CD4-positive, alpha-beta T cell (primary cell): Measurements from ENCODE around the gene KDM1B. TPM values are rescaled to one million over a fixed set of nuclear protein-coding genes. Genes with fewer than 3 reads are reported as not detected.

Source experiments
- ATAC-seq: fragments of 200-7000 bp; cut with Tn5 transposase; one replicate; pipeline ENCODE4 v1.10.0; 2022; ENCODE audit warnings: mild to moderate bottlenecking; ENCODE audit not compliant: poor library complexity
- CTCF ChIA-PET: fragments of 350-600 bp; sonication (Branson Sonifier 250); formaldehyde crosslinking; loops from one replicate; lab custom pipeline; 2021; ENCODE audit warnings: antibody characterized with exemption, inconsistent platforms; lab: Charles Lee
- POLR2A ChIA-PET: fragments of 350-600 bp; sonication (Branson Sonifier 250); formaldehyde crosslinking; loops from one replicate; lab custom pipeline; 2021; ENCODE audit warnings: antibody characterized with exemption, inconsistent platforms; lab: Charles Lee
- DNase-seq, 14 experiments: peaks; one replicate each; pipeline ENCODE4 v3.0.0-alpha.2; 2013 to 2020; ENCODE audit warnings: mixed read lengths in 2 of 14
- H3K27ac ChIP-seq, 2 donors: one replicate each; pipeline versions ENCODE4 v1.5.1 to v1.7.0; 2013; ENCODE audit warnings: low read length in 2 of 2, low read depth in 1 of 2, mild to moderate bottlenecking in 1 of 2
- H3K27me3 ChIP-seq, 2 experiments: 1 replicate in 1 of 2; 2 replicates in 1 of 2; pipeline versions ENCODE4 v1.6.1 to v1.7.0; 2013; ENCODE audit warnings: low read length in 2 of 2, control low read depth in 1 of 2, mild to moderate bottlenecking in 1 of 2, moderate library complexity in 1 of 2; ENCODE audit not compliant: insufficient read depth in 2 of 2, control insufficient read depth in 1 of 2
- H3K36me3 ChIP-seq: one replicate; pipeline ENCODE4 v1.6.1; 2013; ENCODE audit warnings: low read length, control low read depth; ENCODE audit not compliant: insufficient read depth
- H3K4me1 ChIP-seq: one replicate; pipeline ENCODE4 v1.6.1; 2013; ENCODE audit warnings: low read length, control low read depth; ENCODE audit not compliant: insufficient read depth
- H3K4me3 ChIP-seq: one replicate; pipeline ENCODE4 v1.5.1; 2013; ENCODE audit warnings: mild to moderate bottlenecking, low read length, moderate library complexity
- H3K9me3 ChIP-seq, 2 experiments: 1 replicate in 1 of 2; 2 replicates in 1 of 2; pipeline versions ENCODE4 v1.6.1 to v1.7.0; 2013; ENCODE audit warnings: low read length in 2 of 2, mild to moderate bottlenecking in 2 of 2, control low read depth in 1 of 2, moderate library complexity in 1 of 2; ENCODE audit not compliant: control insufficient read depth in 1 of 2, insufficient read depth in 1 of 2
- H3K27ac Mint-ChIP-seq: one replicate; pipeline ENCODE4 v1.8.0; 2020; ENCODE audit warnings: mixed read lengths
- H3K27me3 Mint-ChIP-seq: one replicate; pipeline ENCODE4 v1.8.0; 2021; ENCODE audit warnings: mixed read lengths
- H3K36me3 Mint-ChIP-seq: one replicate; pipeline ENCODE4 v1.8.0; 2021; ENCODE audit warnings: low read depth, mixed read lengths
- H3K4me1 Mint-ChIP-seq: one replicate; pipeline ENCODE4 v1.8.0; 2021; ENCODE audit warnings: low read depth, mixed read lengths
- H3K4me3 Mint-ChIP-seq: one replicate; pipeline ENCODE4 v1.8.0; 2020; ENCODE audit warnings: mild to moderate bottlenecking, mixed read lengths
- H3K9me3 Mint-ChIP-seq: one replicate; pipeline ENCODE4 v1.8.0; 2020; ENCODE audit warnings: mixed read lengths
- CTCF ChIP-seq: fragments of 200-600 bp; IDR thresholded peaks from one replicate; pipeline ENCODE4 v1.8.0; 2022; ENCODE audit warnings: antibody characterized with exemption, mild to moderate bottlenecking
- intact Hi-C, 2 experiments: fragments of 100-400 bp; cut with DNase I in 1 of 2; cut with micrococcal nuclease in 1 of 2; formaldehyde crosslinking; loops; one replicate each; pipeline versions ENCODE4 v1.15.1 to v1.9.0; 2023 to 2025; cut with DNase I, micrococcal nuclease
- total RNA-seq, 174 experiments: library from RNA in 2 of 174; stranded (reverse) in 2 of 174; gene quantifications; one replicate each; pipeline ENCODE4 v1.2.3 and lab custom pipeline; 2021 to 2026

The KDM1B gene
- total RNA-seq, 2 experiments from 2014 or later: 4.4 to 6.0 TPM

- Histone ChIP-seq H3K4me1 (no peaks in the 10 kb centered on the region), H3K9me3 (no peaks in the 10 kb centered on the region), H3K27ac (no peak overlapping the region), H3K4me3 (no peak overlapping the region), H3K36me3 (peaks cover 43% of the 10 kb centered on the region), H3K27me3 (no peaks in the 10 kb centered on the region)
- CTCF ChIA-PET: no interaction called here
- POLR2A ChIA-PET: no interaction called here
- H3K36me3 Mint-ChIP-seq: peaks cover 79% of the 10 kb centered on the region
- no peaks in the 10 kb centered on the region for H3K9me3 Mint-ChIP-seq
- no peak for DNase-seq
- H3K4me3 Mint-ChIP-seq: no peak overlapping the region
- H3K27me3 Mint-ChIP-seq: no peaks in the 10 kb centered on the region
- intact Hi-C loops: no loop called here
- peaks cover 3% of the 10 kb centered on the region for H3K4me1 Mint-ChIP-seq
- ATAC-seq: no peak
- no peak overlapping the region for H3K27ac Mint-ChIP-seq
- no peak for TF ChIP-seq CTCF
Measured at GRCh38 chr6:18136260-18136659, 19.0 kb upstream of the KDM1B start.

DNA sequence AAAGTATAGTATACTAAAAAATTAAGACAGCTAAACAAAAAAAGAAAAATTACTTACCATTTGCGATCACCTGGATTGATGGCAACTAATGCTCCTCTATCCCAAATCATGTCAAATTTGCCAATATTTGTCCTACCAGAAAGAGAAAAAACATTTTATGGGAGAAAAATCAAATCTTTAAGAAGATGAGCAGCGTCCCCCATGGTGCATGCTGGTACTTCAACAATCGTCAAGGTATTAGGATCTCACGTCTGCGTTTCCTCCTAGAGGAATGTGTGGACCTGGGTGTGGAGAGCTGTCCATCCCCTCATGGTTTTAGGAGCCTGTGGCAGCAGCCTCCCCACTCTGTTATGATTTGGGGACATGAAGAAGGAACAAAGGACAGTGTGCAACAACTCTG lies 16.3 kb upstream of the KDM1B start:
- Histone ChIP-seq H3K4me3 (no peak overlapping the region), H3K9me3 (no peaks in the 10 kb centered on the region), H3K4me1 (no peaks in the 10 kb centered on the region), H3K27ac (no peak overlapping the region), H3K36me3 (peaks cover 52% of the 10 kb centered on the region), H3K27me3 (no peaks in the 10 kb centered on the region)
- Mint-ChIP-seq H3K36me3 (peaks cover 77% of the 10 kb centered on the region), H3K27me3 (no peaks in the 10 kb centered on the region), H3K4me3 (no peak overlapping the region), H3K27ac (no peak overlapping the region), H3K9me3 (no peaks in the 10 kb centered on the region), H3K4me1 (peaks cover 3% of the 10 kb centered on the region)
- ATAC-seq: no peak
- POLR2A ChIA-PET: no interaction called here
- no peak for TF ChIP-seq CTCF
- CTCF ChIA-PET: no interaction called here
- intact Hi-C loops: no loop called here
- no peak for DNase-seq

- Histone ChIP-seq H3K27me3 (no peaks in the 10 kb centered on the region), H3K36me3 (peaks cover 51% of the 10 kb centered on the region), H3K4me1 (no peaks in the 10 kb centered on the region), H3K27ac (no peak overlapping the region), H3K4me3 (no peak overlapping the region), H3K9me3 (no peaks in the 10 kb centered on the region)
- TF ChIP-seq CTCF: no peak
- H3K36me3 Mint-ChIP-seq: peaks cover 70% of the 10 kb centered on the region
- ChIA-PET CTCF (no interaction called here), POLR2A (no interaction called here)
- intact Hi-C loops: no loop called here
- H3K9me3 Mint-ChIP-seq: no peaks in the 10 kb centered on the region
- no peak overlapping the region for H3K4me3 Mint-ChIP-seq
- H3K27ac Mint-ChIP-seq: no peak overlapping the region
- no peaks in the 10 kb centered on the region for H3K27me3 Mint-ChIP-seq
- H3K4me1 Mint-ChIP-seq: peaks cover 3% of the 10 kb centered on the region
- DNase-seq (no peak), ATAC-seq (no peak)
Measured at GRCh38 chr6:18139935-18140621, 15.1 kb upstream of the KDM1B start.
